OCI-M1 (cell line): ENCODE data around the gene GGACT.
"Not testable (repeated sequence)": the region's sequence is repeated elsewhere in the genome, so short reads cannot be mapped to it uniquely, and the experiment has no call there.

Source experiments
- DNase-seq: peaks from one replicate; lab custom pipeline; 2025; lab: John Stamatoyannopoulos, UW

Gene GGACT

GRCh38 chr13:100529666-100530377 is 58.8 kb downstream of the GGACT start:
- no peak for DNase-seq

GRCh38 chr13:100528820-100529219 is 59.8 kb downstream of the GGACT start:
- DNase-seq, result no peak

- no peak for DNase-seq
Measured at GRCh38 chr13:100528353-100528752, 60.2 kb downstream of the GGACT start.

GRCh38 chr13:100527644-100528043 is 60.9 kb downstream of the GGACT start:
- DNase-seq, result no peak

- DNase-seq, result no peak
Measured at GRCh38 chr13:100526318-100527000, 62.1 kb downstream of the GGACT start.

GRCh38 chr13:100525453-100526317 is 62.9 kb downstream of the GGACT start:
- DNase-seq, result no peak

GRCh38 chr13:100524688-100525087 is 63.9 kb downstream of the GGACT start:
- not testable (repeated sequence) for DNase-seq

- no peak for DNase-seq
Measured at GRCh38 chr13:100523981-100524386, 64.6 kb downstream of the GGACT start.

- no peak for DNase-seq
Measured at GRCh38 chr13:100523411-100523810, 65.2 kb downstream of the GGACT start.

GRCh38 chr13:100522618-100523309 is 65.8 kb downstream of the GGACT start:
- no peak for DNase-seq

GRCh38 chr13:100521851-100522617 is 66.6 kb downstream of the GGACT start:
- no peak for DNase-seq

- DNase-seq, result no peak
Measured at GRCh38 chr13:100520936-100521850, 67.4 kb downstream of the GGACT start.

- no peak for DNase-seq
Measured at GRCh38 chr13:100519626-100520025, 69.0 kb downstream of the GGACT start.

GRCh38 chr13:100518394-100519062 is 70.1 kb downstream of the GGACT start:
- DNase-seq, result no peak

GRCh38 chr13:100517728-100518127 is 70.9 kb downstream of the GGACT start:
- DNase-seq, result no peak

GRCh38 chr13:100517135-100517534 is 71.5 kb downstream of the GGACT start:
- no peak for DNase-seq

- no peak for DNase-seq
Measured at GRCh38 chr13:100515410-100515800, 73.2 kb downstream of the GGACT start.

GRCh38 chr13:100514788-100515409 is 73.7 kb downstream of the GGACT start:
- peak; percentile 84 for DNase-seq

GRCh38 chr13:100513987-100514670 is 74.5 kb downstream of the GGACT start:
- peak; percentile 34 for DNase-seq
